HAP-1 (cell line): ENCODE measurements around the gene COL8A1.
A peak's percentile ranks its signal among the peaks of the same experiment; 100 is the strongest.
"Not testable (repeated sequence)": the region's sequence is repeated elsewhere in the genome, so short reads cannot be mapped to it uniquely, and the experiment has no call there.

Experiments
- DNase-seq, 2 experiments: peaks; one replicate each; pipeline ENCODE4 v3.0.0-alpha.2; 2016 to 2020; ENCODE audit warnings: low spot score in 2 of 2
- H3K27me3 ChIP-seq: fragments of 250-450 bp; sonication (Bioruptor Pico); 2 replicates; pipeline ENCODE4 v1.5.1; 2020; ENCODE audit warnings: low read depth, mild to moderate bottlenecking, moderate library complexity
- H3K36me3 ChIP-seq: fragments of 250-450 bp; sonication (Bioruptor Pico); replicated peaks from 2 replicates; pipeline ENCODE4 v1.5.1; 2020; ENCODE audit warnings: mild to moderate bottlenecking
- H3K4me1 ChIP-seq: fragments of 250-450 bp; sonication (Bioruptor Pico); 2 replicates; pipeline ENCODE4 v1.5.1; 2020; ENCODE audit warnings: mild to moderate bottlenecking
- H3K4me3 ChIP-seq: fragments of 250-450 bp; sonication (Bioruptor Pico); 2 replicates; pipeline ENCODE4 v1.5.1; 2020; ENCODE audit warnings: mild to moderate bottlenecking, moderate library complexity
- H3K9me3 ChIP-seq: fragments of 250-450 bp; sonication (Bioruptor Pico); 2 replicates; pipeline ENCODE4 v1.5.1; 2020; ENCODE audit warnings: mild to moderate bottlenecking, moderate library complexity
- in situ Hi-C: fragments of 300-500 bp; cut with MboI; formaldehyde crosslinking; loops from 3 replicates; pipeline ENCODE4 v1.14.3; 2020; ENCODE audit warnings: low sequenced_read_pairs, inconsistent platforms, mixed read lengths

COL8A1 gene

GRCh38 chr3:99834211-99834957, 196.0 kb downstream of the COL8A1 start:
- in situ Hi-C loops, result loop anchor here (10.0 to 25.0 kb wide), 3 partner anchors 228 to 753 kb away; no protein-coding TSS in a partner anchor

GRCh38 chr3:99836681-99837080, 198.3 kb downstream of the COL8A1 start:
- Histone ChIP-seq H3K4me1 (peaks cover 9% of the 10 kb centered on the region), H3K27me3 (no peaks in the 10 kb centered on the region), H3K36me3 (no peaks in the 10 kb centered on the region), H3K9me3 (no peaks in the 10 kb centered on the region), H3K4me3 (no peak overlapping the region)
- in situ Hi-C loops, result loop anchor here (10.0 to 25.0 kb wide), 3 partner anchors 226 to 751 kb away; no protein-coding TSS in a partner anchor
- DNase-seq, result no peak

More at GRCh38 chr3:99834211-99834957, 196.0 kb downstream of the COL8A1 start:
- Histone ChIP-seq H3K36me3 (no peaks in the 10 kb centered on the region), H3K4me1 (peaks cover 9% of the 10 kb centered on the region), H3K4me3 (no peak overlapping the region), H3K27me3 (no peaks in the 10 kb centered on the region), H3K9me3 (no peaks in the 10 kb centered on the region)
- DNase-seq, result no peak

GRCh38 chr3:99837715-99838114, 199.3 kb downstream of the COL8A1 start:
- Histone ChIP-seq H3K4me1 (peaks cover 9% of the 10 kb centered on the region), H3K27me3 (no peaks in the 10 kb centered on the region), H3K9me3 (no peaks in the 10 kb centered on the region), H3K4me3 (no peak overlapping the region), H3K36me3 (no peaks in the 10 kb centered on the region)
- DNase-seq, result no peak
- in situ Hi-C loops, result loop anchor here (10.0 to 25.0 kb wide), 3 partner anchors 225 to 750 kb away; no protein-coding TSS in a partner anchor

- peaks cover 13% of the 10 kb centered on the region for H3K4me1 ChIP-seq
- DNase-seq, result no peak
- H3K4me3 ChIP-seq, result no peak overlapping the region
- no peaks in the 10 kb centered on the region for H3K36me3 ChIP-seq
- no peaks in the 10 kb centered on the region for H3K27me3 ChIP-seq
- H3K9me3 ChIP-seq, result no peaks in the 10 kb centered on the region
- in situ Hi-C loops, result loop anchor here (10.0 to 25.0 kb wide), 3 partner anchors 224 to 749 kb away; no protein-coding TSS in a partner anchor
These were observed 200.4 kb downstream of the COL8A1 start for GRCh38 chr3:99838755-99839154.

GRCh38 chr3:99839613-99840012, 201.2 kb downstream of the COL8A1 start:
- no peaks in the 10 kb centered on the region for H3K9me3 ChIP-seq
- no peaks in the 10 kb centered on the region for H3K36me3 ChIP-seq
- no peak for DNase-seq
- in situ Hi-C loops, result loop anchor here (10.0 to 25.0 kb wide), 3 partner anchors 223 to 748 kb away; no protein-coding TSS in a partner anchor
- H3K27me3 ChIP-seq, result no peaks in the 10 kb centered on the region
- H3K4me1 ChIP-seq, result peaks cover 10% of the 10 kb centered on the region
- no peak overlapping the region for H3K4me3 ChIP-seq

GRCh38 chr3:99841949-99842348, 203.6 kb downstream of the COL8A1 start:
- not testable (repeated sequence) for H3K9me3 ChIP-seq, DNase-seq, H3K36me3 ChIP-seq, H3K27me3 ChIP-seq, H3K4me3 ChIP-seq, H3K4me1 ChIP-seq
- in situ Hi-C loops, result loop anchor here (25.0 kb wide), 2 partner anchors 220 to 745 kb away; no protein-coding TSS in a partner anchor

GRCh38 chr3:99842826-99843589, 204.6 kb downstream of the COL8A1 start:
- no peaks in the 10 kb centered on the region for H3K9me3 ChIP-seq
- H3K4me1 ChIP-seq, result peaks cover 4% of the 10 kb centered on the region
- in situ Hi-C loops, result loop anchor here (25.0 kb wide), 2 partner anchors 219 to 744 kb away; no protein-coding TSS in a partner anchor
- DNase-seq, result peak in 1 of 2 experiments; percentile 60
- H3K4me3 ChIP-seq, result no peak overlapping the region
- no peaks in the 10 kb centered on the region for H3K36me3 ChIP-seq
- no peaks in the 10 kb centered on the region for H3K27me3 ChIP-seq

- in situ Hi-C loops, result loop anchor here (25.0 kb wide), 2 partner anchors 219 to 744 kb away; no protein-coding TSS in a partner anchor
- H3K27me3 ChIP-seq, result no peaks in the 10 kb centered on the region
- peaks cover 4% of the 10 kb centered on the region for H3K4me1 ChIP-seq
- DNase-seq, result no peak
- H3K4me3 ChIP-seq, result no peak overlapping the region
- no peaks in the 10 kb centered on the region for H3K36me3 ChIP-seq
- H3K9me3 ChIP-seq, result no peaks in the 10 kb centered on the region
These were observed 205.3 kb downstream of the COL8A1 start for GRCh38 chr3:99843590-99844258.

GRCh38 chr3:99845331-99845730, 206.9 kb downstream of the COL8A1 start:
- Histone ChIP-seq H3K36me3 (no peaks in the 10 kb centered on the region), H3K27me3 (no peaks in the 10 kb centered on the region), H3K9me3 (no peaks in the 10 kb centered on the region), H3K4me1 (peaks cover 4% of the 10 kb centered on the region), H3K4me3 (no peak overlapping the region)
- DNase-seq, result no peak
- in situ Hi-C loops, result loop anchor here (25.0 kb wide), 2 partner anchors 217 to 742 kb away; no protein-coding TSS in a partner anchor

- Histone ChIP-seq H3K27me3 (no peaks in the 10 kb centered on the region), H3K4me3 (no peak overlapping the region), H3K4me1 (peaks cover 4% of the 10 kb centered on the region), H3K36me3 (no peaks in the 10 kb centered on the region), H3K9me3 (no peaks in the 10 kb centered on the region)
- in situ Hi-C loops, result loop anchor here (25.0 kb wide), 2 partner anchors 216 to 741 kb away; no protein-coding TSS in a partner anchor
- DNase-seq, result no peak
These were observed 207.6 kb downstream of the COL8A1 start for GRCh38 chr3:99845999-99846398.

- in situ Hi-C loops, result loop anchor here (25.0 kb wide), 2 partner anchors 216 to 741 kb away; no protein-coding TSS in a partner anchor
- no peak for DNase-seq
- Histone ChIP-seq H3K27me3 (no peaks in the 10 kb centered on the region), H3K4me1 (peaks cover 4% of the 10 kb centered on the region), H3K9me3 (no peaks in the 10 kb centered on the region), H3K4me3 (no peak overlapping the region), H3K36me3 (no peaks in the 10 kb centered on the region)
These were observed 208.2 kb downstream of the COL8A1 start for GRCh38 chr3:99846477-99847160.

GRCh38 chr3:99848433-99848832, 210.0 kb downstream of the COL8A1 start:
- in situ Hi-C loops, result loop anchor here (25.0 kb wide), 2 partner anchors 214 to 739 kb away; no protein-coding TSS in a partner anchor
- Histone ChIP-seq H3K4me1 (peaks cover 4% of the 10 kb centered on the region; the same call in 1 of the 2 replicates), H3K9me3 (no peaks in the 10 kb centered on the region), H3K36me3 (no peaks in the 10 kb centered on the region), H3K4me3 (no peak overlapping the region), H3K27me3 (no peaks in the 10 kb centered on the region)
- DNase-seq, result no peak
